ENCODE results near the gene GBP5.
"Not testable (repeated sequence)": the region's sequence is repeated elsewhere in the genome, so short reads cannot be mapped to it uniquely, and the experiment has no call there.

Gene GBP5

DNA sequence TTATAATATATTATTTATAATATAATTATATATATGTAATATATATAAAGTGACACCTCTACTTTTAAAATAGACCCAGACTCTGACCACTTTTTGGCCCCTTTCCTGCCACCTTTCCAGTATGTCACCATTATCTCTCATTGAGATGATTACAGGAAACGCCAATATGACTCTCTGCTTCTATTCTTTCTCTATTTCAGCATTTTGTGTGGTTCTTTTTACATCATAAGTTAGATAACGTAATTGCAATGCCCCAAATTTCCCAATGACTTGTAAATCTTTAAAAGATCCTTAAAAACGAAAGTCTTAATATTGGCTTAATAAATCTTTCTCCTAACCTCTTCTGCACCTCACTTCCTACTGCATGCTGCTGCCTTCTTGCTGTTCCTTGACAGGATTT, 8.1 kb upstream of the GBP5 start:
- no peak for DNase-seq (ENCODE audit: low spot score)

DNA sequence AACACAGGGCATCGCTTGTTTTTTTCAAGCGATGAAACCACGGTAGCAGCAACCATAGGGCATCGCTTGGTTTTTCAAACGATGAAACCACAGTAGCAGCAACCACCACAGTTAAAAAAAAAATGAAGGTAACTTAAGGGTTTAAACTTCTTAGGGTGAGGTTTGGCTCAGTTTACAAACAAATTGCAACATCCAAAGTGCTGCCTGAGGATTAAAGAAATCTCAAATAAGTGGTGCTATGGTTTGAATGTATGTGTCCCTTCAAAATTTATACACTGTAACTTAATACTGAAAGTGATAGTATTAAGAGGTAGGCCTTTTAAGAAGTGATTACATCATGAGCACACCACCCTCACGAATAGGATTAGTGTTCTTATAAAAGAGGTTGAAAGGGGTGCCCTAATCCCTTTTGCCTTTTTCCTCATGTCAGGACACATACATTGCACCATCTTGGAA, 6.4 kb upstream of the GBP5 start:
- peak; percentile 50 for DNase-seq (ENCODE audit: low spot score)

DNA sequence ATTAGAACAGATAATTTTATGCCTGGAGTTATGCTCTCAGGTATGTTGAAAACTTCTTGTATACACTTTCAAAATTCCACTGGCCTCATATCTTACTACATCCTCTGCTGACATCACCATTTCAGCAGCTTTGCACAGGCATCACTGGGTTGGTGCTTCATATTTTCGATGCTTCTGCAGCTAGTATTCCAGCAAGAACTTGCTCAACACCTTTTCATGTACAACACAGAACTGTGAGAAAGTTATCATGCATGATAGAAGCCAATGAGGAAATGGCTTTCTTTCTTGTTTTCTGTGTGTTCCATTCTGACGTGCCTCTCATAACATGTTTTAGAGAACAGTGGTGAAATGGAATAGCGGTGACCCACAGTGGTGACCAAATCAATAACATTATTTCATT, 5.1 kb upstream of the GBP5 start:
- DNase-seq (ENCODE audit: low spot score) = peak; percentile 46

DNA sequence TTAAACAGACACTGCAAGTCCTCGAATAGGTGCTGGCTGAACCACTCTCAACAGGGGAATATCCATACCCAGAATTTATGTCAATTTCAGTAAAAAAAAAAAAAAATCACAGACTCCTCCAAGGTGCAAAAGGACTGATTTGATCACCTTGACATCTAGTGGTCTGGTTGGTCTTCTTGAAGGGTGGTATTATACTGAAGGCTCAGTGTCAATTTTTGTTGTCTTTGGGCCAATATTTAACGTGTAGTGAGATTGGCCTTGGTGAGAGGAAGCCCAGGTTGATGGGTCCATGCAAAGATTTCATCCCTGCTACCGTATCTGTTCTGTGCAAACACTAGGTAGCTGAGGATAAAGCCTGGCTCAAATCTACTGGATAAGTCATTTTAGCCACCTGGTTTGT, 4.0 kb upstream of the GBP5 start:
- DNase-seq (ENCODE audit: low spot score) = no peak

DNA sequence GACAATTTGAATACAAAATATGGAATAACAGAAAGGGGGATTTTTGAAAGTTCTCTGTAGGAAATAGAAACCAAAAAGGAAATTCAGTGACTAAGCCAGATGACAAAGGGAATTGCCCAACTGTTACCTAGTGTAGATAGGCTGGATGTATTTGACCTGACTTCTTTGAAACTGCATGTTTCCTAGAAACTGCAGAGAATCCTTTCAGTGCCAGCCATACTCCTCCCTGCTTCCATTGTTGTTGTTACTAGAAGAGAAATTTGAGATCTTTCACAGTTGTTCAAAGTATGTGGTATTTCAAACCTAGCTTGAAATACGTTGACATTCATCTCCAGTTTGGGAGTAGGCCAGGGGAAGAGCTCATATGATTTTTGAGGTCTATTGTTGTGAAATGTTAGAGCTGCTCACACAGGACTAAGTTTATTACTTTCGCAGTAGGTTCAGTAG, 1.8 kb upstream of the GBP5 start:
- DNase-seq (ENCODE audit: low spot score) = peak; percentile 86

DNA sequence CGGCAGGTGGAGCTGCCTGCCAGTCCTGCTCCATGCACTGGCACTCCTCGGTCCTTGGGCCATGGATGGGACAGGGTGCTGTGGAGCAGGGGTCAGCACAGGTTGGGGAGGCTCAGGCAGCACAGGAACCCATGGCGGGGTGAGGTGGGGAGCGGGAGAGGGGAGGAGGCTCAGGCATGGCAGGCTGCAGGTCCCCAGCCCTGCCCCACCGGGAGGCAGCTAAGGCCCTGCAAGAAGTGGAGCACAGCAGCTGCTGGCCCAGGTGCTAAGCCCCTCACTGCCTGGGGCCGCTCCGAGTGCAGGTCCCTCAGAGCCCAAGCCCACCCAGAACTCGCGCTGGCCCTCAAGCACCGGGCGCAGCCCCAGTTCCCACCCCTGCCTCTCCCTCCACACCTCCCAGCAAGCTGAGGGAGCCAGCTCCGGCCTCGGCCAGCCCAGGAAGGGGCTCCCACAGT, 691 bp upstream of the GBP5 start:
- no peak for DNase-seq (ENCODE audit: low spot score)

DNA sequence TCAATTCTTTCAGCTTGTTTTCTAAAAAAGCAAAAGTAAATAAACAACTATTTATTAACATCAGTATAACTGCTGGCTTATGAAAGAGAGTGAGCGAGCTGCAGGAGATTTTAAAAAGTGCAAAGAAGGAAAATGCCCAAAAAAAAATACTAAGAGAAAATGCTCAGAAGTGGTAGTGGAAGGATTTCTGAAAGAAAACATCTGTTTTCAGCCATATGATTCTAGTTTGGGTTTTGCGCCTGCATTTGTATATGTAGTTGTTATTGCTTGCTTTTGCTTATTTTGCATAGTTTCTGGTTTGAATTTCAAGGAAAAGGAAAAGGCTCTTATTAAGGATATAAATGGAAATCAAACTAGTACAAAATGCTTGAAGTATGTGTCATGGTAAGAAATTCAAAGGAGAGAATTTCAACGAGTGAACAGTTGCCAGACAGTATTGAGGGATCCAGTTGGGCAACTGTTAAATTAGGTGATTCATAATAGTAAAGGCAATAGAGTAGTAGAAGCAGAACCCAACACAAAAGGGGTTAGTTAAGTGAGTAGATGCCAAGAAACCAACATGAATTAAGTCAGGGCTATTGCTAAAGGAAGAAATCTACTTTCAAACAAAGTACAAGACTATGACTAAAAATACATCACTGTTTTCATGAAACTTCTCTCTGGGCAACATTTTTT, 1.2 kb downstream of the GBP5 start:
- DNase-seq (ENCODE audit: low spot score) = peak; percentile 48

DNA sequence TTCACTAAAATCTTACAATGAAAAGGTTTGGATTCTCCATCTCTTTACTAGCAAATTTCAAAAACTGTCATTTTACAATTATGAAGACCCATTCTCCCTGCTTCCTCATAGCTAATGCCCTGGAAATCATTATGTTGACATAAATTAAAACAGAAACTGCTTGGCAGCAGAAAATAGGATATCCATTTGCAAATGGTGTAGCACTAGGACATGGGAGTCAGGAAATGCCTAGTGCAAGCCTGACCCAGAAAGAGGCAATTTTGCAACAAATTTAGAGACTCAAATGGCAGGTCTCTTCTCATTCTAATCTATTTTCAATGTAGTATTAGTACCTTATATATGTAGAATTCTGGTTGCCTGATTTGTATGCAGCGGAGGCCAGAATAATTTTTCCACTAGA, 2.2 kb downstream of the GBP5 start:
- DNase-seq (ENCODE audit: low spot score) = no peak

DNA sequence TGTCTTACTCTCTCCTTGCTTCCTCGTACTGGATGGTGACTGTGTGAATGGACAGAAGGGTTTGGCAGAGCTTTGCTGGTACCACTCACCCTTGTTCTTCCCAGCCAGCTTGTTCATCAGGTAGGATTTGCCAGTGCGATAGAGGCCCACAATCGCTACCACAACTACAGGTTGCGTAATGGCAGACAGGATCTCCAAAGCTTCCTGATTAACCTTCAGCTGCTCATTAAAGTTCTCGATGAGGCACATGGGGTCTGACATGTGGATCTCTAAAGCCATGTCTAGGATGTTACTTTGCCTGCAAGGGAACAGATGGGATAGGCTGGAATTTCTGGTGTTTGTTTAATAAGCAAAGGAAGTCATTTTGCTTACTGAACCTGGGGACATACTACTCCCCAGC, 3.4 kb downstream of the GBP5 start:
- no peak for DNase-seq (ENCODE audit: low spot score)

DNA sequence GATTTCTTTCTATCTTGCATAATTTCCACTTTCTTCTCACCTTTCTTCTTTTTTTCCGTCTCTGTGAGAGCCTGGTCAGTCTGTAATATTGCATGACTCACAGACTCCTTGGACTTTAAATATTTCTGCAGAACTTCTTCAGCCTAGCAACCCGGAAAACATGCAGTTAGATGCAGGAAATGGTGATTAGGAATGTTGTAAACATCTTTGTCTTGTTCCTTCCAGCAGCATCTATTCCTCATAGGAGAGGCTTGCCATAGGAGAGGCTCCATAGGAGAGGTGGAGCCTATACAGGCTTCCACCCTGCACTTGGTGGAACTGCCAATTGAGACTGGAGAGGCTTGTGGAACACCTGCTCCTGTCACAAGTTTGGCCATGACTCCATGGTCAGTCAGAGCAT, 10.0 kb downstream of the GBP5 start:
- DNase-seq (ENCODE audit: low spot score) = no peak

DNA sequence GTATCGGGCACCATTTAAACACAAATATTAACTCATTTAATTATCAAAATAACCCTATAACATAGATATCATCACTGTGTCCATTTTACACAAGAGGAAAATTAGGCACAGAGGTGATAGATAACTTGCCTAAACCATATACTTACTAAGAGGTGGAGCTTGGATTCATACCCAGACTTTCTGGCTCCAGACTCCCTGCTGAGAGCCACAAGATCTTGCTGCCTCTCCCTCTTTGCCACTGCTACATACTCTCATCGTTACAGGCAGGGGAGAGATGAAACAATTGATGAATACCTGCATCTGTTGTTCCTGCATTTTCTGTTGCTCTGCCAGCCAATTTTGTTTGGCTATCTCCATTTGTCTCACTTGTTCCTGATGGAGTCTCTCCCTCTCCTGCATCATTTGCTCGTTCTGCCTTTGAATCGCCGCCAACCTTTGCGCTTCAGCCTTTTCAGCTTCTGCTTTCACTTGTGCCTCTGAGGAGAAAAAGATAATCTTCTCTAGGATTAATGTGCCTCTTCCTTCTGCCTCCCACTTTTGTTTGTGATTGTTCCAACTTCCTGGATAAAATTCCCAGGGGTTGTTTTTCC, 10.6 kb downstream of the GBP5 start:
- DNase-seq (ENCODE audit: low spot score) = no peak

DNA sequence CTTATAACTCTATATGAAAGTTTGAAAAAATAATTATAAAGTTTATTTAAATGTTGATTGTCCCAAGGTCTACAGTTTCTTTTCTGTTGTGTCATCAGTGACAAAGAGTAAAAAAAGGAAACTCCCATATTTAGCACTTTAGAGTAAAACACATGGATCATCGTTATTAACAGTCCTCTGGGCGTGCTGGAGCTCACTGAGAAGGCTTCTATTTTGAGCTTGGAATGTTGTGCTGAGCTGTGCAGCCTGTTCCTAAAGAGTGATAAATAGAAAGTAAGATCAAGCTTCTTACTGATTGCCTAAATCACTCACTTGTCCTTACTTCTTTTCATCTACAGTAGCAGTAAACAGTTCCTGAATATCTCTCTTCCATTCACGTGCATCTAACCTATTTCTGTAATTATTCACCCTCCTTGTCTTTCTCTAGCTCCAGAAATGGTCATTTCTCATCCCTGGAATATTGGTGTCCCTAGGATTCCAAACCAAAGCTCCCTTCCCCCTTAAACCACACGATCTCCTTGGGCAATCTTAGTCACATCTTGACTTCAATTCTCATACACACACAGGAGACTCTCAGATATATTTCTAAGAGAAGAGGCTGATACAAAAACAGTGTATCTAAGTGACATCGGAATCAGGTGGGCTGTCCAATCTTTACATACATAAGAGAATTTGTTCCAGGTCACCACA, 11.9 kb downstream of the GBP5 start:
- no peak for DNase-seq (ENCODE audit: low spot score)

DNA sequence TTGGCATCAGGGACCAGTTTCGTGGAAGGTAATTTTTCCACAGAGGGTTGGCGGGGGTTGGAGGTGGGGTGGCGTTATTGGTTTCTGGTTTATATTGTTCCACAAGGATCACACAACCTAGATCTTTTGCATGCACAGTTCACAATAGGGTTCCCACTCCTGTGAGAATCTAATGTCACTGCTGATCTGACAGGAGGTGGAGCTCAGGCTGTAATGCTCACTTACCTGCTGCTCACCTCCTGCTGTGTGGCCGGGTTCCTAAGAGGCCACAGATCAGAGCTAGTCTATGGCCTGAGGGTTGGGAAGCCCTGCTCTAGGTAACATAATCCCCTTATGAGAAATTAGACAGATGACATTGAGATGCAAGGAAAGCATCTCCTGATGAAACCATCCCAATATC, 12.6 kb downstream of the GBP5 start:
- no peak for DNase-seq (ENCODE audit: low spot score)

DNA sequence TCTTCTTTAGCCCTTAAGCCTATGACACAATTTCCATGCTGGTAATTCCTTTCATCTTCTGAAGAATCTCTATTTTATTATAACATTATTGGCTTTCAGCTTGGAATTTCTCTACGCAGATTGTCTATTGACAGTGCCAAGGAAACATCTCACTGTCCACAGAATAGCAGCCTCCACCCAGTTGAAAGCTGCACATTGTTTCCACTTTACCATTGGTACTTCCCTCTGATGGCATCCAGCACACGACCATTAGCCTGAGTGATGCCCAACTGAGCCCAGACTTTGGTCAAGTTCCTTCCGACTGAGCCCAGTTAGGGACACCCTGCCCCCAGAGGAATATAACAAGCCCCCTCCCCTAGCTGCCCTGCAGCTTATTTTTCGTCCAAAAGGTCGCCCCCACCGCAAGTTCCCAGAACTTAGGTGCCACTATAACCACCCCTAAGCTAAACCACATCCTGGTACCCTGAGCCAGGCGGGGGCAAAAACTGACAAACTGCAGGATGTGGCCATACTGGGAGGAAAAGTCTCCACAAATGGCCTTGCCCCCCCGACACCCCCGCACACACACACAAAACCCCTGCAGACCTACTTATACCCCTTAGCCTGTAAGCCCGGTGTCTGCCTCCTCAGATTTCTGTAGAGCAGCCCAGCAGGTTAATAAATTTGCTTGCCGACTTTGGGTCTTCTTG, 13.2 kb downstream of the GBP5 start:
- DNase-seq (ENCODE audit: low spot score) = peak; percentile 58

DNA sequence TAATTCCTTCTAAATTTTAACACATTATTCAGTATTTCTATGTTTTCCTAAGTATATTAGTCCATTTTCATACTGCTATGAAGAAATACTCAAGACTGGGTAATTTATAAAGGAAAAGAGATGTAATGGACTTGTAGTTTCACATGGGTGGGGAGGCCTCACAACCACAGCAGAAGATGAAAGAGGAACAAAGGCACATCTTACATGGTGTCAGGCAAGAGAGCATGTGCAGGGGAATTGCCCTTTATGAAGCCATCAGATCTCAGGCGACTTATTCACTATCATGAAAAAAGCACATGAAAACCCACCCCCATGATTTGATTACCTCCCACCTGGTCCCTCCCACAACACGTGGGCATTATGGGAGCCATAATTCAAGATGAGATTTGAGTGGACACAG, 15.6 kb downstream of the GBP5 start:
- DNase-seq (ENCODE audit: low spot score) = no peak

DNA sequence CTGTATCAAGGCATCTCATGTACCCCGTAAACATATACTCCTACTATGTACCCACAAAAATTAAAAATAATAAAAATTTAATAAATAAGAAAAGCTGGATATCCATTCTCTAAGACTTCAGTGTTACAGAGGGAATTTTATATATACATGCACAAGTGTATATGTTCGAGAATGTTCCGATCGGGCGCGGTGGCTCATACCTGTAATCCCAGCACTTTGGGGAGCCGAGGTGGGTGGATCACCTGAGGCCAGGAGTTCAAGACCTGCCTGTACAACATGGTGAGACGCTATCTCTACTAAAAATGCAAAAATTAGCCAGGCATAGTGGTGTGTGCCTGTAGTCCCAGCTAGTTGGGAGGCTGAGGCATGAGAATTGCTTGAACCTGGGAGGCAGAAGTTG, 17.1 kb downstream of the GBP5 start:
- DNase-seq (ENCODE audit: low spot score) = not testable (repeated sequence)

DNA sequence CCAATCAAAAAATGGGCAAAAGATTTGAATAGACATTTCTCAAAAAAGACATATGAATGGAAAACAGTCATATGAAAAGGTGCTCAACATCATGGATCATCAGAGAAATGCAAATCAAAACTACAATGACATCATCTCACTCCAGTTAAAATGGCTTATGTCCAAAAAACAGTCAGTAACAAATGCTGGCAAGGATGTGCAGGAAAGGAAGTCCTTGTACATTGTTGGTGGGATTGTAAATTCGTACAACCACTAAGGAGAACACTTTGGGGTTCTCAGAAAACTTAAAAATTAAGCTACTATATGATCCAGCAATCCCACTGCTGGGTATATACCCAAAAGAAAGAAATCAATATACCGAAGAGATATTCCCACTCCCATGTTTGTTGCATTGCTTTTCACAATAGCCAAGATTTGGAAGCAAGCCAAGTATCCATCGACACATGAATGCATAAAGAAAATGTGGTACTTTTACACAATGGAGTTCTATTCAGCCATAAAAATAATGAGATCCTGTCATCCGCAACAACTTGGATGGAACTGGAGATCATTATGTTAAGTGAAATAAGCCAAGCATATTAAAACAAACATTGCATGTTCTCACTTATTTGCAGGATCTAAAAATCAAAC, 17.9 kb downstream of the GBP5 start:
- DNase-seq (ENCODE audit: low spot score) = no peak

DNA sequence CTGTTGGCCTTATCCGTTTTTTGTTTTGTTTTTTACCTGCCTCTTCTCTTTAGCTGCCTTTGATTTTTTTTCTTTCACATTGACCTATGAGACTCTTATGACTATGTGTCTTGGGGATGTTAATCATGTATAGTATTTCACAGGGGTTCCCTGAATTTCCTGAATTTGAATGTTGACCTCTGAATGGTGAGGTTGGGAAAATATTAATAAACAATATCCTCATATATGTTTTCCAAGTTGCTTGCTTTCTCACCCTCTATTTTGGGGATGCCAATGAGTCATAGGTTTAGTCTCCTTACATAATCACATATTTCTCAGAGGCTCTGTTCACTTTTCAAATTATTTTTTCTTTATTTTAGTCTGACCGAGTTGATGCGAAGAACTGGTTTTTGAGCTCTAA, 29.6 kb downstream of the GBP5 start:
- no peak for DNase-seq (ENCODE audit: low spot score)
